Ishikawa (cell line): Measurements from ENCODE around the gene UNC45B.

ENCODE experiments used
- CEBPB ChIP-seq: IDR thresholded peaks from 2 replicates; pipeline ENCODE4 v1.6.1; 2012
- EGR1 ChIP-seq: IDR thresholded peaks from 2 replicates; pipeline ENCODE4 v1.6.1; 2012
- EP300 ChIP-seq: IDR thresholded peaks from 2 replicates; pipeline ENCODE4 v1.6.1; 2012; ENCODE audit warnings: borderline replicate concordance
- FOXM1 ChIP-seq: IDR thresholded peaks from 2 replicates; pipeline ENCODE4 v1.6.1; 2012; ENCODE audit warnings: low read depth, borderline replicate concordance
- TAF1 ChIP-seq: IDR thresholded peaks from 2 replicates; pipeline ENCODE4 v1.6.1; 2012; ENCODE audit warnings: low read depth, mild to moderate bottlenecking
- YY1 ChIP-seq: IDR thresholded peaks from 2 replicates; pipeline ENCODE4 v1.6.1; 2012; ENCODE audit warnings: low read depth
- TF ChIP-seq, protein P1 (sequence below): IDR thresholded peaks from 2 replicates; pipeline ENCODE4 v1.6.1; 2012
- TF ChIP-seq, protein P2 (sequence below): IDR thresholded peaks from 2 replicates; pipeline ENCODE4 v1.6.1; 2012; ENCODE audit warnings: low read depth, mild to moderate bottlenecking
- TF ChIP-seq, protein P3 (sequence below): IDR thresholded peaks from 2 replicates; pipeline ENCODE4 v1.6.1; 2012

DNA sequence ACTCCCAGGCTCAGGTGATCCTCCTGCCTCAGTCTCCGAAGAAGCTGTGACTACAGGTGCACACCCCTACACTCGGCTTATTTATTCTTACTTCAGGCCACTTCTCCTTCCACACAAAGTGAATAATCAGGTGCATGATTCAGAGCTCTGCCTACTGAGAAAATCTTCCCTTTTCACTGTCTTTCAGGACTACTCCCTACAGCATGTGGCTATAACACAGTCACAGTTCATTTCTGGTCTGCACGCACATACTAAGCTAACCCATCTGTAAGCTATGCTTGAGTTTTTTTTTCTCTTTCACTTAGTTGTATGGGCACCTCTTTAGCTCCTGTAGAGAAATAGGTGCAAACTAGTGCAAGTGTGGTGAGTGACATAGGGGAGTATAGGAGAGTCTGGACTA is 87.7 kb downstream of the UNC45B start:
- TF ChIP-seq, protein P1, sequence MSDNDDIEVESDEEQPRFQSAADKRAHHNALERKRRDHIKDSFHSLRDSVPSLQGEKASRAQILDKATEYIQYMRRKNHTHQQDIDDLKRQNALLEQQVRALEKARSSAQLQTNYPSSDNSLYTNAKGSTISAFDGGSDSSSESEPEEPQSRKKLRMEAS: no peak
- TF ChIP-seq EP300 (no peak), TAF1 (no peak), EGR1 (no peak), CEBPB (no peak), FOXM1 (no peak), YY1 (no peak)
- TF ChIP-seq, protein P2, sequence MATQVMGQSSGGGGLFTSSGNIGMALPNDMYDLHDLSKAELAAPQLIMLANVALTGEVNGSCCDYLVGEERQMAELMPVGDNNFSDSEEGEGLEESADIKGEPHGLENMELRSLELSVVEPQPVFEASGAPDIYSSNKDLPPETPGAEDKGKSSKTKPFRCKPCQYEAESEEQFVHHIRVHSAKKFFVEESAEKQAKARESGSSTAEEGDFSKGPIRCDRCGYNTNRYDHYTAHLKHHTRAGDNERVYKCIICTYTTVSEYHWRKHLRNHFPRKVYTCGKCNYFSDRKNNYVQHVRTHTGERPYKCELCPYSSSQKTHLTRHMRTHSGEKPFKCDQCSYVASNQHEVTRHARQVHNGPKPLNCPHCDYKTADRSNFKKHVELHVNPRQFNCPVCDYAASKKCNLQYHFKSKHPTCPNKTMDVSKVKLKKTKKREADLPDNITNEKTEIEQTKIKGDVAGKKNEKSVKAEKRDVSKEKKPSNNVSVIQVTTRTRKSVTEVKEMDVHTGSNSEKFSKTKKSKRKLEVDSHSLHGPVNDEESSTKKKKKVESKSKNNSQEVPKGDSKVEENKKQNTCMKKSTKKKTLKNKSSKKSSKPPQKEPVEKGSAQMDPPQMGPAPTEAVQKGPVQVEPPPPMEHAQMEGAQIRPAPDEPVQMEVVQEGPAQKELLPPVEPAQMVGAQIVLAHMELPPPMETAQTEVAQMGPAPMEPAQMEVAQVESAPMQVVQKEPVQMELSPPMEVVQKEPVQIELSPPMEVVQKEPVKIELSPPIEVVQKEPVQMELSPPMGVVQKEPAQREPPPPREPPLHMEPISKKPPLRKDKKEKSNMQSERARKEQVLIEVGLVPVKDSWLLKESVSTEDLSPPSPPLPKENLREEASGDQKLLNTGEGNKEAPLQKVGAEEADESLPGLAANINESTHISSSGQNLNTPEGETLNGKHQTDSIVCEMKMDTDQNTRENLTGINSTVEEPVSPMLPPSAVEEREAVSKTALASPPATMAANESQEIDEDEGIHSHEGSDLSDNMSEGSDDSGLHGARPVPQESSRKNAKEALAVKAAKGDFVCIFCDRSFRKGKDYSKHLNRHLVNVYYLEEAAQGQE: no peak
- TF ChIP-seq, protein P3, sequence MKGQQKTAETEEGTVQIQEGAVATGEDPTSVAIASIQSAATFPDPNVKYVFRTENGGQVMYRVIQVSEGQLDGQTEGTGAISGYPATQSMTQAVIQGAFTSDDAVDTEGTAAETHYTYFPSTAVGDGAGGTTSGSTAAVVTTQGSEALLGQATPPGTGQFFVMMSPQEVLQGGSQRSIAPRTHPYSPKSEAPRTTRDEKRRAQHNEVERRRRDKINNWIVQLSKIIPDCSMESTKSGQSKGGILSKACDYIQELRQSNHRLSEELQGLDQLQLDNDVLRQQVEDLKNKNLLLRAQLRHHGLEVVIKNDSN: no peak
